ENCODE data around the gene PPP2R2D. TPM values are rescaled to one million over a fixed set of nuclear protein-coding genes. Genes with fewer than 3 reads are reported as not detected.

The PPP2R2D gene
- total RNA-seq, 4 donors from 2014 or later: 39.2 to 79.0 (median 52.9) TPM

DNA sequence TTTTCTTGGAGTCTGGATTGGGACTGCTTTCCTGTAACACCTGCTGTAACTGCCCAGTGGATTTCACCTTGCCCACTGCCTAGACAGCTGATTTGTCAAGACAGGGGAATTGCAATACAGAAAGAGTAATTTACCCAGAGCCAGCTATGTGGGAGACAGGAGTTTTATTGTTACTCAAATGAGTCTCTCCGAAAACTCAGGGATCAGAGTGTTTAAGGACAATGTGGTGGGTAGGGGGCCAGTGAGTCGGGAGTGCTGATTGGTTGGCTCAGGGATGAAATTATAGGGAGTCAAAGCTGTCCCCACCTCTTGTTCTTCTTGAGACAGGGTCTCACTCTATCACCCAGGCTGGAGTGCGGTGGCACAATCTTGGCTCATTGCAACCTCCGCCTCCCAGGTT is 106.2 kb downstream of the PPP2R2D start:
- TF ChIP-seq POLR2A (IDR thresholded peaks at IDR 0.05) (no peak), EP300 (IDR thresholded peaks at IDR 0.05; ENCODE audit: low read depth) (no peak)
- intact Hi-C loops (cut with DNase I; ENCODE audit: low total_unique reads) (no loop called here), in situ Hi-C loops (cut with MboI; ENCODE audit: low pct_ligation_motif_present in 1 of 4, low pct_unique_long_range_greater_than_20kb in 1 of 4, low sequenced_read_pairs in 3 of 4) (no loop called here)
- Histone ChIP-seq H3K27ac (no peak overlapping the region), H3K4me1 (no peaks in the 10 kb centered on the region), H3K36me3 (no peaks in the 10 kb centered on the region), H3K4me3 (no peak overlapping the region), H3K27me3 (peaks cover 4% of the 10 kb centered on the region), H3K9me3 (no peaks in the 10 kb centered on the region)
- no peak for DNase-seq
- 93% methylated on average over 4 of the region's 4 CpGs; no CpG with 5 or more reads in 1 of the 2 donors for whole genome bisulfite sequencing, 2 donors (ENCODE audit: low coverage in 1 of 2)

- TF ChIP-seq CTCF (IDR thresholded peaks at IDR 0.05) (no peak), EP300 (IDR thresholded peaks at IDR 0.05; ENCODE audit: low read depth) (no peak)
- Histone ChIP-seq H3K36me3 (no peaks in the 10 kb centered on the region), H3K27me3 (peaks cover 4% of the 10 kb centered on the region), H3K4me1 (no peaks in the 10 kb centered on the region), H3K9me3 (no peaks in the 10 kb centered on the region), H3K27ac (no peak overlapping the region), H3K4me3 (no peak overlapping the region)
- intact Hi-C loops (cut with DNase I; ENCODE audit: low total_unique reads): no loop called here
- in situ Hi-C loops (cut with MboI; ENCODE audit: low pct_ligation_motif_present in 1 of 4, low pct_unique_long_range_greater_than_20kb in 1 of 4, low sequenced_read_pairs in 3 of 4): no loop called here
- WGBS, 2 donors (ENCODE audit: low coverage in 1 of 2): 93 to 94% methylated on average over 10 of the region's 10 CpGs
- no peak for DNase-seq
These were observed 106.9 kb downstream of the PPP2R2D start for GRCh38 chr10:132007681-132008080.

Other genes with a start within 250 kb of the PPP2R2D start
- gene BNIP3, start 80.9 kb downstream of the PPP2R2D start, total RNA-seq: 10 to 100 TPM in 3 of 4 donors, 1 to 10 TPM in 1; 9.7 to 36.8 (median 27.6) TPM
- 1 to 10 TPM in 1 of 4 donors, under 1 TPM in 3; 0.14 to 1.1 (median 0.28) TPM for gene JAKMIP3, start 164.9 kb downstream of the PPP2R2D start, total RNA-seq

All from transverse colon (tissue), 4 donors.